H9 (cell line): ENCODE data around the gene LUZP2. TPM values are rescaled to one million over a fixed set of nuclear protein-coding genes. Genes with fewer than 3 reads are reported as not detected.

ENCODE experiments used
- DNase-seq: peaks from one replicate; pipeline ENCODE4 v3.0.0-alpha.2; 2017
- H2AFZ ChIP-seq: one replicate; pipeline ENCODE4 v1.6.1; 2013; ENCODE audit warnings: mild to moderate bottlenecking, low read length, control low read depth, moderate library complexity
- H2AK5ac ChIP-seq: 2 replicates; pipeline ENCODE4 v1.6.1; 2013; ENCODE audit warnings: low read length, control low read depth, mixed read lengths; ENCODE audit not compliant: insufficient read length
- H2BK120ac ChIP-seq: one replicate; pipeline ENCODE4 v1.6.1; 2013; ENCODE audit warnings: low read depth, mild to moderate bottlenecking, low read length, control low read depth, inconsistent platforms; ENCODE audit not compliant: poor library complexity, severe bottlenecking
- H2BK12ac ChIP-seq: 2 replicates; pipeline ENCODE4 v1.6.1; 2013; ENCODE audit warnings: low read length, control low read depth, mixed read lengths, low read depth; ENCODE audit not compliant: insufficient read length
- H2BK15ac ChIP-seq: 2 replicates; pipeline ENCODE4 v1.6.1; 2013; ENCODE audit warnings: low read depth, low read length, control low read depth
- H2BK20ac ChIP-seq: one replicate; pipeline ENCODE4 v1.6.1; 2013; ENCODE audit warnings: low read depth, mild to moderate bottlenecking, low read length, control low read depth, inconsistent platforms; ENCODE audit not compliant: poor library complexity, severe bottlenecking
- H2BK5ac ChIP-seq: 2 replicates; pipeline ENCODE4 v1.6.1; 2013; ENCODE audit warnings: low read length, control low read depth, mixed read lengths; ENCODE audit not compliant: insufficient read length
- H3K14ac ChIP-seq: 2 replicates; pipeline ENCODE4 v1.6.1; 2013; ENCODE audit warnings: low read length, control low read depth; ENCODE audit not compliant: insufficient read depth
- H3K18ac ChIP-seq: 2 replicates; pipeline ENCODE4 v1.6.1; 2013; ENCODE audit warnings: low read depth, mild to moderate bottlenecking, mixed read lengths, low read length, control low read depth; ENCODE audit not compliant: insufficient read length
- H3K23ac ChIP-seq: 2 replicates; pipeline ENCODE4 v1.6.1; 2013; ENCODE audit warnings: low read length, control low read depth, mixed read lengths, low read depth; ENCODE audit not compliant: insufficient read length
- H3K23me2 ChIP-seq: 2 replicates; pipeline ENCODE4 v1.6.1; 2013; ENCODE audit warnings: low read depth, mild to moderate bottlenecking, mixed read lengths, low read length, control low read depth; ENCODE audit not compliant: insufficient read length, poor library complexity, severe bottlenecking
- H3K27ac ChIP-seq: 2 replicates; pipeline ENCODE4 v1.5.1; 2013; ENCODE audit warnings: low read length, control low read depth, mixed read lengths, low read depth; ENCODE audit not compliant: insufficient read length
- H3K27me3 ChIP-seq: 2 replicates; pipeline ENCODE4 v1.6.1; 2013; ENCODE audit warnings: low read length, control low read depth, inconsistent platforms; ENCODE audit not compliant: insufficient read depth
- H3K4ac ChIP-seq: 2 replicates; pipeline ENCODE4 v1.6.1; 2013; ENCODE audit warnings: low read depth, mild to moderate bottlenecking, control low read depth, inconsistent platforms, low read length, moderate library complexity
- H3K4me1 ChIP-seq: 2 replicates; pipeline ENCODE4 v1.6.1; 2013; ENCODE audit warnings: low read length, control low read depth, inconsistent platforms; ENCODE audit not compliant: insufficient read depth
- H3K4me2 ChIP-seq: 2 replicates; pipeline ENCODE4 v1.6.1; 2013; ENCODE audit warnings: low read length, control low read depth, mixed read lengths; ENCODE audit not compliant: insufficient read length, insufficient read depth
- H3K56ac ChIP-seq: 2 replicates; pipeline ENCODE4 v1.6.1; 2013; ENCODE audit warnings: low read depth, mild to moderate bottlenecking, mixed read lengths, low read length, control low read depth; ENCODE audit not compliant: insufficient read length
- H3K79me1 ChIP-seq: 2 replicates; pipeline ENCODE4 v1.6.1; 2013; ENCODE audit warnings: low read depth, mild to moderate bottlenecking, moderate library complexity, low read length, control low read depth, inconsistent platforms; ENCODE audit not compliant: insufficient read depth, poor library complexity, severe bottlenecking
- H3K79me2 ChIP-seq: 2 replicates; pipeline ENCODE4 v1.6.1; 2013; ENCODE audit warnings: low read length, control low read depth, inconsistent platforms; ENCODE audit not compliant: insufficient read depth
- H3K9ac ChIP-seq: 2 replicates; pipeline ENCODE4 v1.6.1; 2013; ENCODE audit warnings: low read length, control low read depth, mixed read lengths; ENCODE audit not compliant: insufficient read length; ENCODE audit errors: extremely low read depth
- H3K9me3 ChIP-seq: one replicate; pipeline ENCODE4 v1.6.1; 2013; ENCODE audit warnings: low read depth, low read length, inconsistent platforms; ENCODE audit not compliant: control insufficient read depth
- H3T11ph ChIP-seq: one replicate; pipeline ENCODE4 v1.6.1; 2013; ENCODE audit warnings: mild to moderate bottlenecking, low read length, control low read depth, inconsistent platforms
- H4K20me1 ChIP-seq: one replicate; pipeline ENCODE4 v1.6.1; 2013; ENCODE audit not compliant: control insufficient read depth, insufficient read length, insufficient read depth
- H4K5ac ChIP-seq: 2 replicates; pipeline ENCODE4 v1.6.1; 2013; ENCODE audit warnings: low read depth, mild to moderate bottlenecking, mixed read lengths, low read length, control low read depth; ENCODE audit not compliant: insufficient read length
- H4K8ac ChIP-seq: replicated peaks from 2 replicates; pipeline ENCODE4 v1.6.1; 2013; ENCODE audit warnings: low read length, control low read depth, mixed read lengths, low read depth; ENCODE audit not compliant: insufficient read length
- H4K91ac ChIP-seq: 2 replicates; pipeline ENCODE4 v1.6.1; 2013; ENCODE audit warnings: low read depth, mild to moderate bottlenecking, moderate library complexity, mixed read lengths, low read length, control low read depth; ENCODE audit not compliant: insufficient read length
- H3K27ac Mint-ChIP-seq, 3 experiments: 2 replicates in 2 of 3; 3 replicates in 1 of 3; pipeline ENCODE4 v1.8.0; 2020 to 2021; ENCODE audit warnings: mixed read lengths in 3 of 3, mild to moderate bottlenecking in 1 of 3, moderate library complexity in 1 of 3
- H3K27me3 Mint-ChIP-seq: 2 replicates; pipeline ENCODE4 v1.8.0; 2021; ENCODE audit warnings: low read depth, mild to moderate bottlenecking, moderate library complexity, mixed read lengths
- H3K36me3 Mint-ChIP-seq, 3 experiments: 2 replicates in 2 of 3; 3 replicates in 1 of 3; pipeline ENCODE4 v1.8.0; 2020 to 2021; ENCODE audit warnings: low read depth in 3 of 3, mixed read lengths in 3 of 3; ENCODE audit not compliant: insufficient read depth in 1 of 3
- H3K4me1 Mint-ChIP-seq, 2 experiments: 2 replicates each; pipeline ENCODE4 v1.8.0; 2020; ENCODE audit warnings: mixed read lengths in 2 of 2
- H3K4me3 Mint-ChIP-seq, 2 experiments: 2 replicates in 1 of 2; 3 replicates in 1 of 2; pipeline ENCODE4 v1.8.0; 2020 to 2021; ENCODE audit warnings: mild to moderate bottlenecking in 2 of 2, mixed read lengths in 2 of 2, moderate library complexity in 1 of 2
- H3K9me3 Mint-ChIP-seq, 2 experiments: 2 replicates in 1 of 2; 3 replicates in 1 of 2; pipeline ENCODE4 v1.8.0; 2020; ENCODE audit warnings: mild to moderate bottlenecking in 2 of 2, mixed read lengths in 2 of 2, moderate library complexity in 1 of 2
- CTCF ChIP-seq: fragments of 200-600 bp; sonication (generic); conservative IDR thresholded peaks from 3 replicates; pipeline ENCODE4 v1.8.0; 2021; ENCODE audit warnings: antibody characterized with exemption, mild to moderate bottlenecking
- WGBS: extraction: QIAGEN DNeasy Blood & Tissue Kit; methylation state at CpG from one replicate; pipeline ENCODE4 v1.1.7; 2013; ENCODE audit warnings: missing lambda C conversion rate, low lambda C conversion rate, mixed read lengths; ENCODE audit not compliant: insufficient read length; ENCODE audit errors: extremely low coverage; 5-methylcytosine and 5-hydroxymethylcytosine counted together
- total RNA-seq: library from RNA; stranded (reverse); gene quantifications from 2 replicates; pipeline ENCODE4 v1.2.1, GENCODE V29; 2021

LUZP2 gene
- total RNA-seq, 1 experiment from 2014 or later, result 25.4 TPM

DNA sequence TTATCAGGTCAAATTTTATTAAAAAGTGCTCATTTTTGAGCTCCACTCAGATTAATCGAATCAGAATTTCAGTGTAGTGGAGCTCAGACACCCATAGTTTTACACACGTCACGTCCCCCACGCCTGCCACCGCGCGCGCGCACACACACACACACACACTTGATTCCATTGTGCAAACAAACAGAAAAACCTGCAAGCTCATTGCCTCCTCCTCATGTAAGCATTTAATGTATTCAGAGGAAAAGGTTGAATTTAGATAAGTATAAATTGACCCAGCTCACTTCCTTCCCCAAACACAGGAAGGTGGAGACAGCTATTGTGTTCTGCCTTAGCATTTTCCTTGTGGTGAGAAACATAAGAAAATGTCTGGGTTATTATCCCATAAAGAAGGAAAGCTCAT lies 336.7 kb downstream of the LUZP2 start:
- no peak overlapping the region for H2AK5ac ChIP-seq
- H3K56ac ChIP-seq, result no peak overlapping the region
- peaks cover 11 to 13% of the 10 kb centered on the region in 2 experiments for H3K4me1 Mint-ChIP-seq
- no peaks in the 10 kb centered on the region for H3K27me3 Mint-ChIP-seq
- H3K4me2 ChIP-seq, result no peak overlapping the region
- no peaks in the 10 kb centered on the region for H3K23me2 ChIP-seq
- H3K79me1 ChIP-seq, result no peaks in the 10 kb centered on the region
- no peak overlapping the region for H3K23ac ChIP-seq
- H4K5ac ChIP-seq, result no peak overlapping the region
- H3K9ac ChIP-seq, result no peak overlapping the region
- H2BK5ac ChIP-seq, result no peak overlapping the region
- H4K8ac ChIP-seq, result no peak overlapping the region
- no peak for DNase-seq
- H3K4ac ChIP-seq, result no peak overlapping the region
- H3K14ac ChIP-seq, result no peak overlapping the region
- H2BK20ac ChIP-seq, result no peak overlapping the region
- H3K4me1 ChIP-seq, result no peaks in the 10 kb centered on the region
- H2BK15ac ChIP-seq, result no peak overlapping the region
- H2BK120ac ChIP-seq, result no peak overlapping the region
- no peaks in the 10 kb centered on the region for H3K9me3 Mint-ChIP-seq
- no peak overlapping the region for H2AFZ ChIP-seq
- no peak overlapping the region for H3K27ac ChIP-seq
- no peaks in the 10 kb centered on the region for H3K27me3 ChIP-seq
- no peak overlapping the region for H2BK12ac ChIP-seq
- no peaks in the 10 kb centered on the region for H4K20me1 ChIP-seq
- peak overlapping the region in 2 of 3 experiments; percentile 21 to 22; a peak in 2 of 7 replicates for H3K27ac Mint-ChIP-seq
- H3K4me3 Mint-ChIP-seq, result no peak overlapping the region
- no peak overlapping the region for H3K18ac ChIP-seq
- H3K9me3 ChIP-seq, result no peaks in the 10 kb centered on the region
- H3K79me2 ChIP-seq, result no peaks in the 10 kb centered on the region
- H3T11ph ChIP-seq, result no peak overlapping the region
- TF ChIP-seq CTCF, result no peak
- no CpG with 5 or more reads among the region's 9 CpGs for WGBS
- H3K36me3 Mint-ChIP-seq, result no peaks in the 10 kb centered on the region
- no peak overlapping the region for H4K91ac ChIP-seq
